ENCODE data around the gene SNRPD3.

Gene SNRPD3

GRCh38 chr22:24565077-24565476, 9.3 kb downstream of the SNRPD3 start:
- Histone ChIP-seq H3K4me3 (no peak overlapping the region), H3K4me2 (no peak overlapping the region), H4K20me1 (peaks cover 100% of the 10 kb centered on the region), H3K4me1 (no peaks in the 10 kb centered on the region), H3K9ac (no peak overlapping the region), H3K36me3 (peaks cover 100% of the 10 kb centered on the region), H3K27ac (no peak overlapping the region), H3K9me3 (no peaks in the 10 kb centered on the region), H3K27me3 (no peaks in the 10 kb centered on the region)
- no peak for TF ChIP-seq Cebpa-rat (IDR thresholded peaks at IDR 0.05)

- H3K9ac ChIP-seq: no peak overlapping the region
- no peaks in the 10 kb centered on the region for H3K27me3 ChIP-seq
- H3K27ac ChIP-seq: no peak overlapping the region
- H4K20me1 ChIP-seq: peaks cover 96% of the 10 kb centered on the region
- H3K9me3 ChIP-seq: no peaks in the 10 kb centered on the region
- H3K36me3 ChIP-seq: peaks cover 100% of the 10 kb centered on the region
- TF ChIP-seq Cebpa-rat (IDR thresholded peaks at IDR 0.05): no peak
- H3K4me1 ChIP-seq: no peaks in the 10 kb centered on the region
- no peak overlapping the region for H3K4me2 ChIP-seq
- no peak overlapping the region for H3K4me3 ChIP-seq
These were observed 11.2 kb downstream of the SNRPD3 start for GRCh38 chr22:24566899-24567511.

DNA sequence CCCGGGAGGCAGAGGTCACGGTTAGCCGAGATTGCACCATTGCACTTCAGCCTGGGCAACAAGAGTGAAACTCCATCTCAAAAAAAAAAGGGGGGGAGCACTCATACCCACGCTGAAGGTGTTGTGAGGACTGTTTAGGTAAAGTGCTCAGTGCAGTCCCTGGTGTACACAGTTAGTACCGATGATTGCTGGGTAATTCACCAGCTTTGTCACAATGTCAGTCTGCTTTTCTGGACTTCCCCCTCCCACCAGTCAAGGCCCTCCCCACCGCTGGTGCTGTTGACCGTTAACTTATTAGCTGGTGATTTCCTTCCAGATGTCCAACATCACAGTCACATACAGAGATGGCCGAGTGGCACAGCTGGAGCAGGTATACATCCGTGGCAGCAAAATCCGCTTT, 11.9 kb downstream of the SNRPD3 start:
- no peak overlapping the region for H3K9ac ChIP-seq
- H3K9me3 ChIP-seq: no peaks in the 10 kb centered on the region
- H3K4me1 ChIP-seq: no peaks in the 10 kb centered on the region
- H3K4me2 ChIP-seq: no peak overlapping the region
- H4K20me1 ChIP-seq: peaks cover 96% of the 10 kb centered on the region
- H3K27me3 ChIP-seq: no peaks in the 10 kb centered on the region
- TF ChIP-seq Cebpa-rat (IDR thresholded peaks at IDR 0.05): no peak
- H3K36me3 ChIP-seq: peaks cover 100% of the 10 kb centered on the region
- no peak overlapping the region for H3K4me3 ChIP-seq
- no peak overlapping the region for H3K27ac ChIP-seq

DNA sequence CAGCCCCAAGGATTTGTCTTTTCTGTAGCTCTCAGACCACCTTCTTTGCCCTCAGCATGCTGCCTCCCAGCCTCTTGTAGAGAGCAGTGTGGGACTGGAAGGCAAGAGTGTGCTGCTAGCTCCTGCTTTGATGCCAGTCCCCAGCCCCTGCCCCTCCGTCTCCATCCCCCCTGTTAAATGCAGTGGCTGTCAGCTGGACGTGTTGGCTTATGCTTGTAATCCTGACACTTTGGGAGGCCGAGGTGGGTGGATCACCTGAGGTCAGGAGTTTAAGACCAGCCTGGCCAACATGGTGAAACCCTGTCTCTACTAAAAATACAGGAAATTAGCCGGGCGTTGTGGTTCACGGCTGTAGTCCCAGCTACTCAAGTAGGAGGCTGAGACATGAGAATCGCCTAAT, 15.5 kb downstream of the SNRPD3 start:
- Histone ChIP-seq H3K27me3 (no peaks in the 10 kb centered on the region), H4K20me1 (peaks cover 87% of the 10 kb centered on the region), H3K9ac (no peak overlapping the region), H3K36me3 (peaks cover 95% of the 10 kb centered on the region), H3K4me2 (no peak overlapping the region), H3K27ac (no peak overlapping the region), H3K4me3 (no peak overlapping the region), H3K4me1 (no peaks in the 10 kb centered on the region), H3K9me3 (no peaks in the 10 kb centered on the region)
- TF ChIP-seq Cebpa-rat (IDR thresholded peaks at IDR 0.05): no peak

GRCh38 chr22:24576778-24577177, 21.0 kb downstream of the SNRPD3 start:
- Histone ChIP-seq H3K4me2 (no peak overlapping the region), H3K27ac (no peak overlapping the region), H3K36me3 (peaks cover 62% of the 10 kb centered on the region), H3K4me3 (no peak overlapping the region), H3K4me1 (no peaks in the 10 kb centered on the region), H3K27me3 (no peaks in the 10 kb centered on the region), H3K9me3 (no peaks in the 10 kb centered on the region), H4K20me1 (peaks cover 44% of the 10 kb centered on the region; the same call in 1 of the 2 replicates), H3K9ac (no peak overlapping the region)
- no peak for TF ChIP-seq Cebpa-rat (IDR thresholded peaks at IDR 0.05)

DNA sequence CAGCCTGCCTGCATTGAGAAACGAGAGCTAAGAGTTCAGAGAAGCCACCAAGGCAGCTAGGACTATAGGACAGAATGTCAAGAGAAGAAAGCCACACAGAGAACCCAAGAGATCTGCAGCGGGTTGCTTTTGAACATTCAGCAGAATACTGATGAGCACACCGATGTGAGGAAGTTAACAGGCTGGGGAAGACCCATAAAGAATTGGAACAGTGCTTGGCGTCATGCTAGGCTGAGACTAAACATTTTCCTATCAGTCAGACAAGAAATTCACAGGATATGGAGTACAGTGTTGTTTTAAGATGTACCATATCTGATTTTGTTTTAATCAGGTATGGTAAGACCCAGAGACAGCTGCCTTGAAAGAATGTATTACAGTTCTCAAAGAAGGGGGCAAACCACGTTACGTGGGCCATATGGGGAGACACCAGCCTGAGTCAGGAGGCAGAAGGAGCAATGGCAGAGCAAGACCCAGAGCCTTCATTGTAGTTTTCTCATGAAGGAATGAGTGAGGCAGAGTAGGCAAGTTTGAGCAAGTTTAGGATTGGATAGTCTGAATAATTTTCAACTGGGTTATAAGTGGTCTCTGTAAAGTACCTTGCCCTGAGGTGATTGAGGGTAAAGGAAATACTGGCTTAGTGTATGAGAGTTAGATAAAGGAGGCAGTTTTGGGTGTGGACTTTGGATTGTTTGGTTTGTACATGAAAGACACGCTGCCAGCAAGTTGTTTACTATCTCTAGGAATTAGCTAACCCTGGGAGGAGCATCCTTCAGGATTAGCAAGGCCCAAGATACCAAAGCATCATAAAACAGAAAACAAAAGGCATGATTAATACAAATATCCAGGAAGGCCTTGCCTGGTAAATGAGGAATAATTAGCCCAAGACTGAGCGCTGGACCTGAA, 22.8 kb downstream of the SNRPD3 start:
- Histone ChIP-seq H4K20me1 (peaks cover 30% of the 10 kb centered on the region; the same call in 1 of the 2 replicates), H3K36me3 (peaks cover 44% of the 10 kb centered on the region), H3K27ac (no peak overlapping the region), H3K4me1 (no peaks in the 10 kb centered on the region), H3K9ac (no peak overlapping the region), H3K4me2 (no peak overlapping the region), H3K9me3 (no peaks in the 10 kb centered on the region), H3K4me3 (no peak overlapping the region), H3K27me3 (no peaks in the 10 kb centered on the region)
- no peak for TF ChIP-seq Cebpa-rat (IDR thresholded peaks at IDR 0.05)

DNA sequence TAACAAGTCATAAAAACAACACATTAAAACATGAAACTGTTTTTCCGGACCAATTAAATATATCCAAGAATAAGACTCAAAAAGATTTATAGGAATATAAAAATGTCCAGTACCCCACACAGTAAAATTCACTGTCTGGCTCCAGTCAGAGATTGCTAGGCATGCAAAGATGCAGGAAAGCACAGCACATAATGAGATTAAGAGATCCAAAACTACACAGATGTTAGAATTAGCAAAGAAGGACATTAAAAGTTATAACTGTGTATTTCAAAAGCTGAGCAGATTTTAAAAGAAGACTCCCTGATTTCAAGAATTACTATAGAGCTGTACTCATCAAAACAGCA, 23.4 kb downstream of the SNRPD3 start:
- H3K9ac ChIP-seq: no peak overlapping the region

GRCh38 chr22:24580276-24580675, 24.5 kb downstream of the SNRPD3 start:
- Histone ChIP-seq H3K4me1 (no peaks in the 10 kb centered on the region), H4K20me1 (peaks cover 14% of the 10 kb centered on the region; the same call in 1 of the 2 replicates), H3K9ac (no peak overlapping the region), H3K27ac (no peak overlapping the region), H3K27me3 (no peaks in the 10 kb centered on the region), H3K9me3 (no peaks in the 10 kb centered on the region), H3K4me3 (no peak overlapping the region), H3K36me3 (peaks cover 27% of the 10 kb centered on the region), H3K4me2 (no peak overlapping the region)
- TF ChIP-seq Cebpa-rat (IDR thresholded peaks at IDR 0.05): no peak

More for the DNA sequence above, 23.4 kb downstream of the SNRPD3 start:
- TF ChIP-seq Cebpa-rat (IDR thresholded peaks at IDR 0.05): no peak
- Histone ChIP-seq H3K9me3 (no peaks in the 10 kb centered on the region), H3K4me1 (no peaks in the 10 kb centered on the region), H3K4me3 (no peak overlapping the region), H3K4me2 (no peak overlapping the region), H4K20me1 (peaks cover 23% of the 10 kb centered on the region; the same call in 1 of the 2 replicates), H3K36me3 (peaks cover 38% of the 10 kb centered on the region), H3K27me3 (no peaks in the 10 kb centered on the region), H3K27ac (no peak overlapping the region)

DNA sequence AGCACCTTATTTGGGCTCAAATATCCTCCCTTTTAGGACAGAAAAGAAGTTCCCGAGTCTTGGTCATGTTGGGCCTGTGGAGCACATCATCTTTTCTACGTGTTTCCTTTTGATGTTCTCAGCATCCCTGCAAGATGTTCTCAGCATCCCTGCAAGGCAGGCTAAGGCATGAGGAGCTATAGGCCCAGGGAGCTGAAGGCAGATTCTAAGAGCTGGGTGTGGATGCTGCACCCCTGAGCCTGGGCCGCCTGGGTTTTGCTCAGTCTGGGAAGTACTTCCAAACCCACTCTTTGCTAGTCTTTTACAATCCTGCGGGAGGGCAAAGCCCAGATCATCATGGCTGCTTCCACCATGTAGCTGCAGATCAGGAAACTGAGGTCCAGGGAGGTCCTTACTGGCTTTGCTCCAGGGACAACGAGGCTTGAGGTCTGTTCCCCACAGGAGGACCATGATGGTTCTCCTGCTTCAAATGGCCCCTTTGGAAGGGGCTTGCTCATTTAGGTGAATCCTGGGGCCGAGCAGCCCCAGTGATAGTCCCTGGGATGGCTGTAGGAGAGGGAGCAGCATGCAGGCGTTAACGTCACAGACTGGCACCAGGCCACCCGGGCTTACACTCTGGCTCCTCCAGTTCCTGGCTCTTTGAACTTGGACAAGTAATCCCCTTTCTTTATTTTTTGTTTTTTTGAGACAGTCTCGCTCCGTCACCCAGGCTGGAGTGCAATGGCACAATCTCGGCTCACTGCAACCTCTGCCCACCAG, 26.4 kb downstream of the SNRPD3 start:
- no peak for TF ChIP-seq Cebpa-rat (IDR thresholded peaks at IDR 0.05)
- no peaks in the 10 kb centered on the region for H3K9me3 ChIP-seq
- peaks cover 12% of the 10 kb centered on the region for H3K36me3 ChIP-seq
- no peaks in the 10 kb centered on the region for H3K27me3 ChIP-seq
- H3K4me1 ChIP-seq: peaks cover 12% of the 10 kb centered on the region
- H3K4me2 ChIP-seq: no peak overlapping the region
- H3K27ac ChIP-seq: no peak overlapping the region
- no peak overlapping the region for H3K4me3 ChIP-seq
- H3K9ac ChIP-seq: no peak overlapping the region
- peaks cover 2% of the 10 kb centered on the region; the same call in 1 of the 2 replicates for H4K20me1 ChIP-seq
